ENCODE data around the gene VPS13A. TPM values are rescaled to one million over a fixed set of nuclear protein-coding genes. Genes with fewer than 3 reads are reported as not detected.

Gene VPS13A
- total and polyA plus RNA-seq, 2 of the 13 experiments (the other 11 are each of a cell fraction or from before 2014, with no cell fraction given): 20.4 to 20.7 TPM

DNA sequence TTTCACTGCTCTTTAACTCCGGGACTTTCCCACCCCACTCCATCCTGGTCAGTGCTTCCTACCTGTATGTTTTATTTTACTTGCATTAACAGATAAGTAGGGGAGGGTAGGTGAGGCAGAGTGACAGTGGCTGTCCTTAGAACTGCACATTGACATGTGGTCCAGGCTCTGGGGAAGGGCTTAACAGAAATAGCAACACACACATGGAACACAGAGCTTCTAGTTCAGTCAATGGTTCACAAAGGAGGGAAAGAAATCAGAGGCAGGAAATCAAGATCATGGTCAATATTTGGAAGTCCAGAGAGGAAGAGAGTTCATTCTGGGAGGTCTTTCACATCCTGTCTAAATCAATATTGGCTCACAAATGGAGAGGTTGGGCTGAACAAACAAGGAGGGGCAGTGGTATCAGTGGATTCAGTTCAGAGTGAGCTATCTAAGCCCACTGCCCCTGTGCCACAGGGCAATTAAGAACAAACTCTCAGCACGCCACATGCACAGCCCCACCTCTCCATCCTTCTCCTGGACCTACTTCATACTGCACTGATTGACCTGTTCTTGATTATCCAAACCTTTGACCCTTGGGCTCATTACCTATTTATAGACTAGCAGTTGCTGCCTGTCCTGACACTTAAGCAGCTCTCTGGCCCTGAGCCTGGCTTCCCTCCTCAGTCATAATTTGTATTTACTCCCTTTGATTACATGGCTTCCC lies 6.2 kb upstream of the VPS13A start (continued):
- TF ChIP-seq YY1 (IDR thresholded peaks at IDR 0.05; ENCODE audit: insufficient read depth, insufficient replicate concordance, low read depth, low read length) (no peak), FOXO1 (CRISPR knock-in tag; IDR thresholded peaks at IDR 0.05) (peak; percentile 84; the same call in 1 of the 2 replicates), ZNF652 (CRISPR knock-in tag; IDR thresholded peaks at IDR 0.05; ENCODE audit: borderline replicate concordance, low read depth) (no peak), NRL (CRISPR knock-in tag; IDR thresholded peaks at IDR 0.05; ENCODE audit: borderline replicate concordance) (no peak), TCF7 (IDR thresholded peaks at IDR 0.05; ENCODE audit: low read depth) (peak; percentile 91), CSRNP1 (CRISPR knock-in tag; IDR thresholded peaks at IDR 0.05) (peak; percentile 19; the same call in 1 of the 2 replicates), MYC (CRISPR knock-in tag; IDR thresholded peaks at IDR 0.05; ENCODE audit: borderline replicate concordance) (peak; percentile 79; the same call in 1 of the 2 replicates), NCOR1 (IDR thresholded peaks at IDR 0.05; ENCODE audit: borderline replicate concordance, low read length) (peak; percentile 87; the same call in 1 of the 2 replicates), ZNF607 (CRISPR knock-in tag; IDR thresholded peaks at IDR 0.05; ENCODE audit: borderline replicate concordance) (peak; percentile 81), ZNF605 (CRISPR knock-in tag; IDR thresholded peaks at IDR 0.05) (peak; percentile 83), ELF4 (CRISPR knock-in tag; IDR thresholded peaks at IDR 0.05; ENCODE audit: borderline replicate concordance) (no peak), ZNF703 (CRISPR knock-in tag; IDR thresholded peaks at IDR 0.05; ENCODE audit: borderline replicate concordance) (peak; percentile 93), GATAD1 (CRISPR knock-in tag; IDR thresholded peaks at IDR 0.05) (peak; percentile 73), THAP7 (CRISPR knock-in tag; IDR thresholded peaks at IDR 0.05) (no peak), ZNF564 (CRISPR knock-in tag; IDR thresholded peaks at IDR 0.05) (peak; percentile 69; the same call in 1 of the 2 replicates)
- TF ChIP-seq, protein P1, sequence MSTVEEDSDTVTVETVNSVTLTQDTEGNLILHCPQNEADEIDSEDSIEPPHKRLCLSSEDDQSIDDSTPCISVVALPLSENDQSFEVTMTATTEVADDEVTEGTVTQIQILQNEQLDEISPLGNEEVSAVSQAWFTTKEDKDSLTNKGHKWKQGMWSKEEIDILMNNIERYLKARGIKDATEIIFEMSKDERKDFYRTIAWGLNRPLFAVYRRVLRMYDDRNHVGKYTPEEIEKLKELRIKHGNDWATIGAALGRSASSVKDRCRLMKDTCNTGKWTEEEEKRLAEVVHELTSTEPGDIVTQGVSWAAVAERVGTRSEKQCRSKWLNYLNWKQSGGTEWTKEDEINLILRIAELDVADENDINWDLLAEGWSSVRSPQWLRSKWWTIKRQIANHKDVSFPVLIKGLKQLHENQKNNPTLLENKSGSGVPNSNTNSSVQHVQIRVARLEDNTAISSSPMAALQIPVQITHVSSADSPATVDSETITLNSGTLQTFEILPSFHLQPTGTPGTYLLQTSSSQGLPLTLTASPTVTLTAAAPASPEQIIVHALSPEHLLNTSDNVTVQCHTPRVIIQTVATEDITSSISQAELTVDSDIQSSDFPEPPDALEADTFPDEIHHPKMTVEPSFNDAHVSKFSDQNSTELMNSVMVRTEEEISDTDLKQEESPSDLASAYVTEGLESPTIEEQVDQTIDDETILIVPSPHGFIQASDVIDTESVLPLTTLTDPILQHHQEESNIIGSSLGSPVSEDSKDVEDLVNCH (CRISPR knock-in tag; IDR thresholded peaks at IDR 0.05): no peak
- TF ChIP-seq, protein P2, sequence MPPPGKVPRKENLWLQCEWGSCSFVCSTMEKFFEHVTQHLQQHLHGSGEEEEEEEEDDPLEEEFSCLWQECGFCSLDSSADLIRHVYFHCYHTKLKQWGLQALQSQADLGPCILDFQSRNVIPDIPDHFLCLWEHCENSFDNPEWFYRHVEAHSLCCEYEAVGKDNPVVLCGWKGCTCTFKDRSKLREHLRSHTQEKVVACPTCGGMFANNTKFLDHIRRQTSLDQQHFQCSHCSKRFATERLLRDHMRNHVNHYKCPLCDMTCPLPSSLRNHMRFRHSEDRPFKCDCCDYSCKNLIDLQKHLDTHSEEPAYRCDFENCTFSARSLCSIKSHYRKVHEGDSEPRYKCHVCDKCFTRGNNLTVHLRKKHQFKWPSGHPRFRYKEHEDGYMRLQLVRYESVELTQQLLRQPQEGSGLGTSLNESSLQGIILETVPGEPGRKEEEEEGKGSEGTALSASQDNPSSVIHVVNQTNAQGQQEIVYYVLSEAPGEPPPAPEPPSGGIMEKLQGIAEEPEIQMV (CRISPR knock-in tag; IDR thresholded peaks at IDR 0.05; ENCODE audit: low read depth): peak; percentile 67; the same call in 1 of the 2 replicates

All from HepG2 (cell line).